Measurements from ENCODE around the gene PPIL4.

DNA sequence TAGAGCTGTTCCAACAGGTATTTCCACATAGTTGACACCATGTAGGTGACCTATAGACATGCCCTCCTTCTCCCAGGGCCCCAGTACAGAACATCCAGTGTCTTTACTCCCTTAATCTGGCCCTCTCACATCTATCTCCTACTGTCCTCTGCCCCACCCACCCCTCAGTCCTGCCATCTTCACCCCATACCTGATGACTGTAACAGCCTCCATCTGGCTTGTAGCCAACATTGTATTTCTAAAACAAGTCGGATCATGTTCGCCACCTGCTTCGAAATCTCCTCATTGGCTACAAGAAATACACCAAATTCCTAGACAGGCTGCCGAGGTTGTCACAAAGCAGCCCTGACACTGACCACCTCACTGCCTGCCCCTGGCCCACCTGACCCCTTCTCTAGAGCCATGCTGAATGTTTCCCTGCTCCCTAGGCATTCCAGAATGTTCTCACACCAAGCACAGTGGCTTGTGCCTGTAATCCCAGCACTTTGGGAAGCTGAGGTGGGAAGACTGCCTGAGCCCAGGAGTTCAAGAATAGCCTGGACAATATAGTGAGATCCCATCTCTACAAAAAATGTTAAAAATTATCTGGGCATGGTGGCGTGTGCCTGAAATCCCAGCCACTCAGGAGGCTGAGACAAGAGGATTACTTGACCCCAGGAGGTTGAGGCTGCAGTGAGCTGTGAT is 67.1 kb downstream of the PPIL4 start:
- no peak for TF ChIP-seq CTCF (conservative IDR thresholded peaks at IDR 0.05; ENCODE audit: low read length)
- no peak for TF ChIP-seq EZH2phosphoT487 (IDR thresholded peaks at IDR 0.05; ENCODE audit: borderline replicate concordance, low read depth, low read length)

All from OCI-LY7 (cell line).